Ovary (tissue), 9 donors: ENCODE results near the gene MRPL10. TPM values are rescaled to one million over a fixed set of nuclear protein-coding genes. Genes with fewer than 3 reads are reported as not detected.

Source experiments
- DNase-seq, 5 donors: peaks; one replicate each; pipeline ENCODE4 v3.0.0-alpha.2; 2019 to 2020
- H3K27ac ChIP-seq, 2 donors: fragments of 200-600 bp; one replicate each; pipeline versions ENCODE4 v1.5.1 to v1.8.0; 2019 to 2022
- H3K27me3 ChIP-seq: fragments of 200-600 bp; one replicate; pipeline ENCODE4 v1.8.0; 2022
- H3K36me3 ChIP-seq: fragments of 200-600 bp; sonication (generic); one replicate; pipeline ENCODE4 v1.5.1; 2019
- H3K4me1 ChIP-seq: one replicate; pipeline ENCODE4 v1.8.1; 2013; ENCODE audit warnings: mild to moderate bottlenecking, moderate library complexity; ENCODE audit not compliant: insufficient read depth
- H3K4me3 ChIP-seq: fragments of 200-600 bp; sonication (generic); one replicate; pipeline ENCODE4 v1.5.1; 2017
- H3K9me3 ChIP-seq, 2 donors: fragments of 200-600 bp in 1 of 2; sonication (generic) in 1 of 2; one replicate each; pipeline versions ENCODE4 v1.5.1 to v1.8.1; 2013 to 2019; ENCODE audit warnings: mild to moderate bottlenecking in 1 of 2, moderate library complexity in 1 of 2
- EP300 ChIP-seq: sonication (generic); formaldehyde crosslinking; IDR thresholded peaks from one replicate; pipeline ENCODE4 v1.6.1; 2017; ENCODE audit warnings: antibody characterized with exemption
- POLR2A ChIP-seq: fragments of 450-650 bp; IDR thresholded peaks from one replicate; pipeline ENCODE4 v1.6.1; 2017; ENCODE audit warnings: antibody characterized with exemption, mild to moderate bottlenecking, moderate library complexity
- WGBS, 3 donors: extraction: QIAGEN DNeasy Blood & Tissue Kit in 1 of 3; methylation state at CpG; one replicate each; pipeline versions ENCODE4 v1.1.5 to v1.1.7; 2013 to 2017; 5-methylcytosine and 5-hydroxymethylcytosine counted together
- intact Hi-C, 4 donors: fragments of 100-400 bp; cut with DNase I; formaldehyde crosslinking; loops; one replicate each; pipeline versions ENCODE4 v1.11.0 to v1.15.1; 2022 to 2023
- polyA plus RNA-seq, 2 donors: library from polyadenylated mRNA; stranded (reverse); fragments of 200-250 nt in 1 of 2; fragments of 350-450 nt in 1 of 2; fragmentation: Illumina TruSeq in 1 of 2; extraction: RNeasy Lipid Tissue Mini Kit (QIAGEN cat#74804) in 1 of 2; gene quantifications; one replicate each; pipeline ENCODE4 v1.2.3, GENCODE V29; 2013 to 2014
- total RNA-seq, 7 donors: library from RNA; depleted of rRNA in 2 of 7; stranded (reverse); fragments of >200 nt in 2 of 7; fragmentation: NEBNext Ultra II Directional in 3 of 7; extraction: Animal tissue kit (Norgen Biotek cat#: 25700) in 3 of 7; gene quantifications; one replicate each; pipeline versions ENCODE4 v1.1.0 to v1.2.4, GENCODE V29; 2016 to 2023
- TF ChIP-seq, protein P1 (sequence below), 3 donors: fragments of 450-650 bp in 2 of 3; fragments of 200-600 bp in 1 of 3; IDR thresholded peaks; one replicate each; pipeline versions ENCODE4 v1.5.1 to v1.8.0; 2016 to 2022; ENCODE audit warnings: antibody characterized with exemption in 3 of 3, mild to moderate bottlenecking in 1 of 3
- donor health status: DM: no; HTN: no; CAD: no; lungs with moderate emphysema.
- donor health status: DM: no; HTN: no; CAD: no.
- donor health status: Bipolar disorder and iron deficiency.
- donor health status: DM: yes; HTN: yes; CAD: no.
- donor health status: DM: no; HTN: no; CAD: no.
- donor health status: DM: yes; HTN: yes; CAD: no.

MRPL10 gene
- total and polyA plus RNA-seq, 9 donors = 30.4 to 64.4 (median 48.8) TPM

- intact Hi-C loops = no loop called here
- TF ChIP-seq EP300 (no peak), POLR2A (no peak)
- TF ChIP-seq, protein P1, sequence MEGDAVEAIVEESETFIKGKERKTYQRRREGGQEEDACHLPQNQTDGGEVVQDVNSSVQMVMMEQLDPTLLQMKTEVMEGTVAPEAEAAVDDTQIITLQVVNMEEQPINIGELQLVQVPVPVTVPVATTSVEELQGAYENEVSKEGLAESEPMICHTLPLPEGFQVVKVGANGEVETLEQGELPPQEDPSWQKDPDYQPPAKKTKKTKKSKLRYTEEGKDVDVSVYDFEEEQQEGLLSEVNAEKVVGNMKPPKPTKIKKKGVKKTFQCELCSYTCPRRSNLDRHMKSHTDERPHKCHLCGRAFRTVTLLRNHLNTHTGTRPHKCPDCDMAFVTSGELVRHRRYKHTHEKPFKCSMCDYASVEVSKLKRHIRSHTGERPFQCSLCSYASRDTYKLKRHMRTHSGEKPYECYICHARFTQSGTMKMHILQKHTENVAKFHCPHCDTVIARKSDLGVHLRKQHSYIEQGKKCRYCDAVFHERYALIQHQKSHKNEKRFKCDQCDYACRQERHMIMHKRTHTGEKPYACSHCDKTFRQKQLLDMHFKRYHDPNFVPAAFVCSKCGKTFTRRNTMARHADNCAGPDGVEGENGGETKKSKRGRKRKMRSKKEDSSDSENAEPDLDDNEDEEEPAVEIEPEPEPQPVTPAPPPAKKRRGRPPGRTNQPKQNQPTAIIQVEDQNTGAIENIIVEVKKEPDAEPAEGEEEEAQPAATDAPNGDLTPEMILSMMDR (IDR thresholded peaks at IDR 0.05) = no peak
- WGBS, 3 donors = 77 to 87% (median 80%) methylated on average over 5 of the region's 5 CpGs
- H3K9me3 ChIP-seq = no peaks in the 10 kb centered on the region
- no peaks in the 10 kb centered on the region for H3K36me3 ChIP-seq
- H3K4me3 ChIP-seq = no peak overlapping the region
- DNase-seq = no peak
- no peaks in the 10 kb centered on the region for H3K27me3 ChIP-seq
- H3K4me1 ChIP-seq = peaks cover 4% of the 10 kb centered on the region
- no peak overlapping the region for H3K27ac ChIP-seq
These were observed 7.7 kb upstream of the MRPL10 start for GRCh38 chr17:47839071-47839470.

GRCh38 chr17:47838636-47839035 lies 7.3 kb upstream of the MRPL10 start:
- intact Hi-C loops = no loop called here
- 82 to 90% (median 86%) methylated on average over 13 of the region's 13 CpGs for WGBS, 3 donors
- H3K27me3 ChIP-seq = no peaks in the 10 kb centered on the region

GRCh38 chr17:47837401-47838039 lies 6.2 kb upstream of the MRPL10 start:
- no peaks in the 10 kb centered on the region for H3K36me3 ChIP-seq
- no peaks in the 10 kb centered on the region for H3K27me3 ChIP-seq
- H3K9me3 ChIP-seq = no peaks in the 10 kb centered on the region
- 43 to 45% (median 44%) methylated on average over 12 to 13 of the region's 13 CpGs for WGBS, 3 donors
- TF ChIP-seq, protein P1 (IDR thresholded peaks at IDR 0.05) = no peak
- TF ChIP-seq POLR2A (no peak), EP300 (no peak)
- H3K27ac ChIP-seq = no peak overlapping the region
- no peak overlapping the region for H3K4me3 ChIP-seq
- peaks cover 4% of the 10 kb centered on the region for H3K4me1 ChIP-seq
- intact Hi-C loops = no loop called here
- DNase-seq = no peak

More at GRCh38 chr17:47838636-47839035, 7.3 kb upstream of the MRPL10 start:
- Histone ChIP-seq H3K4me3 (no peak overlapping the region), H3K27ac (no peak overlapping the region), H3K36me3 (no peaks in the 10 kb centered on the region), H3K9me3 (no peaks in the 10 kb centered on the region), H3K4me1 (peaks cover 4% of the 10 kb centered on the region)
- TF ChIP-seq, protein P1 (IDR thresholded peaks at IDR 0.05) = no peak
- TF ChIP-seq EP300 (no peak), POLR2A (no peak)
- no peak for DNase-seq

DNA sequence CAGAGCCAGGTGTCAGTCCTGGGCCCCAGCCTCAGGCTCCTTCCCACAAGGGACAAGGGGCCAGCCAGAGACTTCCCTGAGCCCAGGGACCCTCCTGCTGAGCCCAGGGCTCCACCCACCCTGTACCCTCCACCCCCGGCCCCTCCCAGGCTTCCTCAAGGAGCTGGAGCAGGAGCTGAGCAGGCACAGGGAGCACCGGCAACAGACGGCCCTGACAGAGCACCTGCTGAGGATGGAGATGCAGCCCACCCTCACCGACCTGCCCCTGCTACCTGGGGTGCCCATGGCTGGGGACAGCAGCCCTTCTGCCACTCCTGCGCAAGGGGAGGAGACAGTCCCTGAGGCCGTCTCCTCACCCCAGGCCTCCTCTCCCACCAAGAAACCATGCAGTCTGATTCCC lies 5.3 kb upstream of the MRPL10 start:
- WGBS, 3 donors = 67 to 77% (median 68%) methylated on average over 3 to 6 of the region's 6 CpGs
- no peak for TF ChIP-seq EP300
- no peak for TF ChIP-seq POLR2A
- Histone ChIP-seq H3K36me3 (no peaks in the 10 kb centered on the region), H3K27ac (no peak overlapping the region), H3K27me3 (no peaks in the 10 kb centered on the region), H3K4me1 (peaks cover 4% of the 10 kb centered on the region), H3K4me3 (no peak overlapping the region), H3K9me3 (no peaks in the 10 kb centered on the region)
- intact Hi-C loops = no loop called here
- DNase-seq = no peak

GRCh38 chr17:47834756-47835155 lies 3.4 kb upstream of the MRPL10 start:
- Histone ChIP-seq H3K36me3 (no peaks in the 10 kb centered on the region), H3K27ac (no peak overlapping the region), H3K9me3 (no peaks in the 10 kb centered on the region), H3K4me3 (no peak overlapping the region), H3K27me3 (no peaks in the 10 kb centered on the region), H3K4me1 (peaks cover 4% of the 10 kb centered on the region)
- 49 to 63% (median 56%) methylated on average over 5 of the region's 5 CpGs for WGBS, 3 donors
- no peak for DNase-seq
- TF ChIP-seq, protein P1 (IDR thresholded peaks at IDR 0.05) = no peak
- intact Hi-C loops = no loop called here
